SK-N-MC (cell line): ENCODE results near the gene ANKRD17.

Experiments used
- EZH2 ChIP-seq: fragments of 200-600 bp; sonication (generic); IDR thresholded peaks from one replicate; pipeline ENCODE4 v1.6.1; 2017; ENCODE audit warnings: antibody characterized with exemption
- FOXP2 ChIP-seq: optimal IDR thresholded peaks from 2 replicates; pipeline ENCODE3; 2011; ENCODE audit warnings: mild to moderate bottlenecking, moderate library complexity; ENCODE audit not compliant: insufficient read depth; ENCODE audit errors: extremely low read length, control extremely low read depth
- POLR2AphosphoS5 ChIP-seq: IDR thresholded peaks from 2 replicates; pipeline ENCODE4 v1.6.1; 2012; ENCODE audit warnings: mild to moderate bottlenecking, low read depth, low read length, borderline replicate concordance

DNA sequence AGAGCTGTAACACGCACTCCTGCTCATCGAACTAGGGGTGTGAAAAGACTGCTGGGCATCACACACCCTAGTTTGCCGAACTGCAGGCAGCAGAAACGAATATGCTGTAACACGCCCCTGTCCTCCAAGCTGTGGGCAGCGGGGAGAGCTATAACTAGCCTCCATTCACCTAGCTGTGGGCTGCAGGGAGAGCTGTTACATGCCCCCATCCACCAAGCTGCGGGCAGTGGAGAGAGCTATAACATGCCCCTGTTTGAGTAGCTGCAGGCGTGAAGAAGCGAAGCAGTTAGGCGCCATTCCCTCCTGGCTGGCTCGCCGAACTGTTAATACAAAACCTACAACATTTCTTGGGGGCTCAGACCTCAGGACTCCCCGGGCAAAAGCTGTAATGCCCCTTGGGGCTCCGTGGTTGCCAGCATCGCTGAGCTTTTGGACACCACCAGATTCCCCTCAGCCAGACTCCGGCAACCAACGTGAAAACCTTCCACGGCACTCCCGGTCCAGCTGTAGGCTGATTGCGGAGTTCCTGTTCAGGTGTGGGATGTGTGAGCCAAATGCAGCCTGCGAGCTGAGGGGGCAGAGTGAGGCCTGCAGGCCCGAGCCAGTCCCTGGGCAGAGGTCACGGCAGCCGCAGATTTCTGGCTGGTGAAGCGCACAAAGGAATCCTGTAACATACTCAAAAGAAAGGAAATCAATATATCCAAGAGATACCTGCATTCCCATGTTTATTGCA is 41.1 kb upstream of the ANKRD17 start:
- TF ChIP-seq EZH2 (no peak), FOXP2 (no peak), POLR2AphosphoS5 (no peak)
